ENCODE measurements around the gene ATP11B.

Gene ATP11B

GRCh38 chr3:182910936-182911781 lies 117.9 kb downstream of the ATP11B start:
- Histone ChIP-seq H3K27ac (no peak overlapping the region), H3K4me3 (no peak overlapping the region)
- DNase-seq (ENCODE audit: low spot score), result no peak
- TF ChIP-seq CTCF (IDR thresholded peaks at IDR 0.05), result no peak

- Histone ChIP-seq H3K4me3 (no peak overlapping the region), H3K27ac (no peak overlapping the region)
- no peak for DNase-seq (ENCODE audit: low spot score)
- no peak for TF ChIP-seq CTCF (IDR thresholded peaks at IDR 0.05)
These were observed 118.4 kb downstream of the ATP11B start for GRCh38 chr3:182911782-182912111.

GRCh38 chr3:182912474-182912873 lies 119.2 kb downstream of the ATP11B start:
- H3K27ac ChIP-seq, result no peak overlapping the region
- DNase-seq (ENCODE audit: low spot score), result no peak
- no peak overlapping the region for H3K4me3 ChIP-seq
- no peak for TF ChIP-seq CTCF (IDR thresholded peaks at IDR 0.05)

- TF ChIP-seq CTCF (IDR thresholded peaks at IDR 0.05), result no peak
- H3K4me3 ChIP-seq, result no peak overlapping the region
- no peak for DNase-seq (ENCODE audit: low spot score)
- no peak overlapping the region for H3K27ac ChIP-seq
These were observed 120.6 kb downstream of the ATP11B start for GRCh38 chr3:182913889-182914288.

- H3K4me3 ChIP-seq, result no peak overlapping the region
- no peak for DNase-seq (ENCODE audit: low spot score)
- TF ChIP-seq CTCF (IDR thresholded peaks at IDR 0.05), result no peak
- H3K27ac ChIP-seq, result no peak overlapping the region
These were observed 121.0 kb downstream of the ATP11B start for GRCh38 chr3:182914341-182914740.

GRCh38 chr3:182917134-182917533 lies 123.8 kb downstream of the ATP11B start:
- Histone ChIP-seq H3K27ac (no peak overlapping the region), H3K4me3 (no peak overlapping the region)
- DNase-seq (ENCODE audit: low spot score), result no peak
- TF ChIP-seq CTCF (IDR thresholded peaks at IDR 0.05), result no peak

- no peak for DNase-seq (ENCODE audit: low spot score)
- TF ChIP-seq CTCF (IDR thresholded peaks at IDR 0.05), result no peak
- no peak overlapping the region for H3K27ac ChIP-seq
- no peak overlapping the region for H3K4me3 ChIP-seq
These were observed 126.6 kb downstream of the ATP11B start for GRCh38 chr3:182919866-182920357.

Data from coronary artery (tissue), 2 donors.